ENCODE results near the gene ADGRV1.

The ADGRV1 gene

DNA sequence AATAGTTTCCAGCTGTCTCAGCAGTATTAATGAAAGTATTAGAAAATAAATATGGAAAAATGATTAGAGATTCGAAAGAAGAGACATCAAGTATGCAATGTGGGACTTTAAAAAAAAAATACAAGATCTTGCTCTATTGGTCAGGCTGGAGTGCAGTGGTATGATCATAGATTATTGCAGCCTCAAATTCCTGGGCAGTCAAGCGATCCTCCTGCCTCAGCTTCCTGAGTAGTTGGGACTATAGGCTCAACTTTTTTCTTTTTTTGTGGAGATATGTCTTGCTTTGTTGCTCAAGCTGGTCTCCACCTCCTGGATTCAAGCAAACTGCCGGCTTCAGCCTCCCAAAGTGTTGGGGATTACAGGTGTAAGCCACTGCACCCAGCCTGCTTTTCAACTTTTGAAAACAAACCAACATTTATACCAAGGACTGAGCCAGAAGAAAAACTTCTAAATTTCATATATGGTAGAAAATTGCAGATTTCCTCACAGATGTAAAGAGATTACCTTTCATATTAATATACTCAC is 323.1 kb downstream of the ADGRV1 start (continued):
- TF ChIP-seq ZNF26 (tag by site-specific recombination; IDR thresholded peaks at IDR 0.05) (no peak), WT1 (tag by site-specific recombination; IDR thresholded peaks at IDR 0.05) (no peak), ZNF18 (tag by site-specific recombination; IDR thresholded peaks at IDR 0.05) (no peak), ZSCAN18 (tag by site-specific recombination; IDR thresholded peaks at IDR 0.05) (no peak), ZNF2 (tag by site-specific recombination; IDR thresholded peaks at IDR 0.05) (no peak)

DNA sequence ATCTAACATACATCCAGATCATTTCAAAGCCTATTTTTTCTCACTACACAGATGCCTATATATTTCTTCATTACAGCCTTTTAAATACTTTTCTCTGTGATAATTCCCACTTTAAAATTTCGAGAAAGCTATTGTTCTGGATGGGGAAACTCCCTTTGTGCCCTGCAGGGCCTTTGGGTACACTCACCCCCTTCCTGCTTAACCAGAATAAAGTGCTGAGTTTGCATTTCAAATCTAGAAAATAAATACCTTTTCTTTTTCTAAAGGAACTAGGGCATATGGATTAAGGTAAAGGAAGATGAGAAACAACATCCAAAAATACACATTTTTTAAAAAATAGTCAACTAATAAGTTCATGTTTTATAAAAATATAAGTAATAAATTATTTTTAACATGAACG is 323.9 kb downstream of the ADGRV1 start:
- ChIA-PET POLR2A (no interaction called here), CTCF (no interaction called here)
- H3K4me1 ChIP-seq (ENCODE audit: control insufficient read depth, insufficient read depth, low read length), result no peaks in the 10 kb centered on the region
- TF ChIP-seq, protein P1, sequence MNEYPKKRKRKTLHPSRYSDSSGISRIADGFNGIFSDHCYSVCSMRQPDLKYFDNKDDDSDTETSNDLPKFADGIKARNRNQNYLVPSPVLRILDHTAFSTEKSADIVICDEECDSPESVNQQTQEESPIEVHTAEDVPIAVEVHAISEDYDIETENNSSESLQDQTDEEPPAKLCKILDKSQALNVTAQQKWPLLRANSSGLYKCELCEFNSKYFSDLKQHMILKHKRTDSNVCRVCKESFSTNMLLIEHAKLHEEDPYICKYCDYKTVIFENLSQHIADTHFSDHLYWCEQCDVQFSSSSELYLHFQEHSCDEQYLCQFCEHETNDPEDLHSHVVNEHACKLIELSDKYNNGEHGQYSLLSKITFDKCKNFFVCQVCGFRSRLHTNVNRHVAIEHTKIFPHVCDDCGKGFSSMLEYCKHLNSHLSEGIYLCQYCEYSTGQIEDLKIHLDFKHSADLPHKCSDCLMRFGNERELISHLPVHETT (tag by site-specific recombination; IDR thresholded peaks at IDR 0.05), result no peak
- TF ChIP-seq ZBTB17 (tag by site-specific recombination; IDR thresholded peaks at IDR 0.05) (no peak), ZNF354C (tag by site-specific recombination; IDR thresholded peaks at IDR 0.05; ENCODE audit: borderline replicate concordance, low read depth) (no peak), PRDM4 (tag by site-specific recombination; IDR thresholded peaks at IDR 0.05) (no peak), KLF16 (tag by site-specific recombination; IDR thresholded peaks at IDR 0.05) (no peak), ZNF366 (tag by site-specific recombination; conservative IDR thresholded peaks at IDR 0.05) (no peak), ZNF514 (tag by site-specific recombination; IDR thresholded peaks at IDR 0.05) (no peak)
- H3K27ac ChIP-seq (ENCODE audit: extremely low read depth, low read depth, low read length), result no peak overlapping the region
- H3K9me3 ChIP-seq (ENCODE audit: control insufficient read depth, insufficient read depth, low read depth, low read length), result no peaks in the 10 kb centered on the region
- H3K4me3 ChIP-seq (ENCODE audit: low read depth, low read length), result no peak overlapping the region
- no peaks in the 10 kb centered on the region; a peak in 1 of 3 replicates for H3K36me3 ChIP-seq (ENCODE audit: control insufficient read depth in 2 of 2, insufficient read depth in 1 of 2, low read length in 2 of 2)

- H3K27ac ChIP-seq (ENCODE audit: extremely low read depth, low read depth, low read length), result no peak overlapping the region
- H3K4me1 ChIP-seq (ENCODE audit: control insufficient read depth, insufficient read depth, low read length), result peaks cover 3% of the 10 kb centered on the region
- ChIA-PET CTCF (interaction anchor here (0.7 to 1.6 kb wide), 4 partner anchors 8 to 203 kb away, joined by 3 to 5 read pairs (median 3); no protein-coding TSS in a partner anchor), POLR2A (no interaction called here)
- TF ChIP-seq ZNF211 (tag by site-specific recombination; IDR thresholded peaks at IDR 0.05; ENCODE audit: low read depth) (no peak), ZNF175 (tag by site-specific recombination; IDR thresholded peaks at IDR 0.05) (no peak), KLF7 (tag by site-specific recombination; IDR thresholded peaks at IDR 0.05; ENCODE audit: borderline replicate concordance) (no peak), YY2 (tag by site-specific recombination; IDR thresholded peaks at IDR 0.05) (no peak), ZNF114 (tag by site-specific recombination; IDR thresholded peaks at IDR 0.05) (no peak)
- TF ChIP-seq, protein P2, sequence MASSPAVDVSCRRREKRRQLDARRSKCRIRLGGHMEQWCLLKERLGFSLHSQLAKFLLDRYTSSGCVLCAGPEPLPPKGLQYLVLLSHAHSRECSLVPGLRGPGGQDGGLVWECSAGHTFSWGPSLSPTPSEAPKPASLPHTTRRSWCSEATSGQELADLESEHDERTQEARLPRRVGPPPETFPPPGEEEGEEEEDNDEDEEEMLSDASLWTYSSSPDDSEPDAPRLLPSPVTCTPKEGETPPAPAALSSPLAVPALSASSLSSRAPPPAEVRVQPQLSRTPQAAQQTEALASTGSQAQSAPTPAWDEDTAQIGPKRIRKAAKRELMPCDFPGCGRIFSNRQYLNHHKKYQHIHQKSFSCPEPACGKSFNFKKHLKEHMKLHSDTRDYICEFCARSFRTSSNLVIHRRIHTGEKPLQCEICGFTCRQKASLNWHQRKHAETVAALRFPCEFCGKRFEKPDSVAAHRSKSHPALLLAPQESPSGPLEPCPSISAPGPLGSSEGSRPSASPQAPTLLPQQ (tag by site-specific recombination; IDR thresholded peaks at IDR 0.05), result no peak
- TF ChIP-seq, protein P3, sequence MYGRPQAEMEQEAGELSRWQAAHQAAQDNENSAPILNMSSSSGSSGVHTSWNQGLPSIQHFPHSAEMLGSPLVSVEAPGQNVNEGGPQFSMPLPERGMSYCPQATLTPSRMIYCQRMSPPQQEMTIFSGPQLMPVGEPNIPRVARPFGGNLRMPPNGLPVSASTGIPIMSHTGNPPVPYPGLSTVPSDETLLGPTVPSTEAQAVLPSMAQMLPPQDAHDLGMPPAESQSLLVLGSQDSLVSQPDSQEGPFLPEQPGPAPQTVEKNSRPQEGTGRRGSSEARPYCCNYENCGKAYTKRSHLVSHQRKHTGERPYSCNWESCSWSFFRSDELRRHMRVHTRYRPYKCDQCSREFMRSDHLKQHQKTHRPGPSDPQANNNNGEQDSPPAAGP (tag by site-specific recombination; IDR thresholded peaks at IDR 0.05), result no peak
- H3K36me3 ChIP-seq (ENCODE audit: control insufficient read depth in 2 of 2, insufficient read depth in 1 of 2, low read length in 2 of 2), result no peaks in the 10 kb centered on the region
- no peaks in the 10 kb centered on the region for H3K9me3 ChIP-seq (ENCODE audit: control insufficient read depth, insufficient read depth, low read depth, low read length)
- H3K4me3 ChIP-seq (ENCODE audit: low read depth, low read length), result no peak overlapping the region
Measured at GRCh38 chr5:90885180-90885868, 326.7 kb downstream of the ADGRV1 start.
